ENCODE measurements around the gene DUS4L.
"Not testable (repeated sequence)": the region's sequence is repeated elsewhere in the genome, so short reads cannot be mapped to it uniquely, and the experiment has no call there.

The DUS4L gene

GRCh38 chr7:107563775-107564552 lies at the start of gene DUS4L, which contains the start of gene COG5:
DUS4L (plus strand) TSS chr7:107563971; CDS start chr7:107567071, 3,100 bp downstream.
COG5 (minus strand) TSS chr7:107563920; CDS start chr7:107563896, 24 bp downstream.
- DNase-seq, result peak; percentile 75

- DNase-seq, result no peak
These were observed 37.1 kb upstream of the DUS4L start for GRCh38 chr7:107526672-107527071.

GRCh38 chr7:107527196-107527595 lies 36.6 kb upstream of the DUS4L start:
- no peak for DNase-seq

GRCh38 chr7:107528461-107528860 lies 35.3 kb upstream of the DUS4L start:
- DNase-seq, result peak; percentile 54

GRCh38 chr7:107530751-107531150 lies 33.0 kb upstream of the DUS4L start:
- DNase-seq, result no peak

- DNase-seq, result no peak
These were observed 29.6 kb upstream of the DUS4L start for GRCh38 chr7:107534139-107534538.

- not testable (repeated sequence) for DNase-seq
These were observed 26.5 kb upstream of the DUS4L start for GRCh38 chr7:107537228-107537627.

- DNase-seq, result no peak
These were observed 25.8 kb upstream of the DUS4L start for GRCh38 chr7:107538001-107538400.

- no peak for DNase-seq
These were observed 20.3 kb upstream of the DUS4L start for GRCh38 chr7:107543338-107543993.

GRCh38 chr7:107544848-107545591 lies 18.8 kb upstream of the DUS4L start:
- DNase-seq, result no peak

- peak; percentile 22 for DNase-seq
These were observed 11.8 kb upstream of the DUS4L start for GRCh38 chr7:107551936-107552335.

GRCh38 chr7:107555893-107556292 lies 7.9 kb upstream of the DUS4L start:
- DNase-seq, result no peak

GRCh38 chr7:107559864-107560263 lies 3.9 kb upstream of the DUS4L start:
- DNase-seq, result peak; percentile 61

GRCh38 chr7:107560898-107561516 lies 2.8 kb upstream of the DUS4L start:
- peak; percentile 16 for DNase-seq

- DNase-seq, result no peak
These were observed 543 bp upstream of the DUS4L start for GRCh38 chr7:107563081-107563774.

- peak; percentile 89 for DNase-seq
These were observed 955 bp downstream of the DUS4L start for GRCh38 chr7:107564553-107565298.

- no peak for DNase-seq
These were observed 6.5 kb downstream of the DUS4L start for GRCh38 chr7:107570298-107570697.

- no peak for DNase-seq
These were observed 9.8 kb downstream of the DUS4L start for GRCh38 chr7:107573537-107573936.

GRCh38 chr7:107579554-107579884 lies 15.7 kb downstream of the DUS4L start:
- no peak for DNase-seq

- peak; percentile 59 for DNase-seq
These were observed 16.3 kb downstream of the DUS4L start, which contains the start of gene BCAP29 for GRCh38 chr7:107579885-107580715. BCAP29 (plus strand) TSS chr7:107580246; CDS start chr7:107580773, 527 bp downstream.

Measured in fibroblast of skin of right quadriceps (primary cell).